ENCODE data around the gene CCDC70.

- TF ChIP-seq POLR2A (IDR thresholded peaks at IDR 0.05; ENCODE audit: control extremely low read depth in 1 of 2, low read depth in 2 of 2, low read length in 2 of 2): no peak
- TF ChIP-seq EZH2 (IDR thresholded peaks at IDR 0.05; ENCODE audit: low read depth, low read length, severe bottlenecking): no peak
- no peak for TF ChIP-seq NRF1 (IDR thresholded peaks at IDR 0.05; ENCODE audit: low read depth, low read length)
- no peak for TF ChIP-seq CTCF (IDR thresholded peaks at IDR 0.05; ENCODE audit: control extremely low read depth in 1 of 3, insufficient read depth in 1 of 3, low read depth in 1 of 3, low read length in 3 of 3)
- no peak for TF ChIP-seq SIX5 (IDR thresholded peaks at IDR 0.05; ENCODE audit: low read depth, low read length)
- no peak for TF ChIP-seq TAF1 (IDR thresholded peaks at IDR 0.05; ENCODE audit: low read depth, low read length)
- no peak for TF ChIP-seq SIN3A (conservative IDR thresholded peaks at IDR 0.05 in 1 of 2, IDR thresholded peaks at IDR 0.05 in 1 of 2; ENCODE audit: low read depth in 1 of 2, low read length in 2 of 2)
- no peak for TF ChIP-seq TBP (IDR thresholded peaks at IDR 0.05; ENCODE audit: low read depth, low read length)
- TF ChIP-seq EP300 (IDR thresholded peaks at IDR 0.05; ENCODE audit: borderline replicate concordance in 1 of 2, low read depth in 2 of 2, low read length in 2 of 2): no peak
Observed at GRCh38 chr13:51828730-51829567, 32.8 kb upstream of the CCDC70 start.

Data from H1 (cell line).